K562 (cell line): ENCODE data around the gene TMEM41B. TPM values are rescaled to one million over a fixed set of nuclear protein-coding genes. Genes with fewer than 3 reads are reported as not detected.
A peak's percentile ranks its signal among the peaks of the same experiment; 100 is the strongest.

Source experiments
- ATF3 ChIP-seq, 2 experiments: fragments of 450-650 bp in 1 of 2; sonication (generic) in 1 of 2; formaldehyde crosslinking in 1 of 2; IDR thresholded peaks in 1 of 2; conservative IDR thresholded peaks in 1 of 2; 2 replicates each; pipeline versions ENCODE4 v1.6.1 to v1.8.1; 2016 to 2023; ENCODE audit warnings: mild to moderate bottlenecking in 2 of 2, moderate library complexity in 2 of 2, inconsistent platforms in 1 of 2, missing genetic modification reagents in 1 of 2
- ATF7 ChIP-seq: fragments of 450-650 bp; IDR thresholded peaks from 2 replicates; pipeline ENCODE4 v1.7.1; 2014; ENCODE audit warnings: mild to moderate bottlenecking, moderate library complexity
- BRD4 ChIP-seq: fragments of 200-600 bp; sonication (generic); IDR thresholded peaks from 2 replicates; pipeline ENCODE4 v1.6.1; 2017; ENCODE audit warnings: inconsistent platforms
- CHCHD3 ChIP-seq: fragments of 250-450 bp; sonication (Bioruptor Pico); IDR thresholded peaks from 2 replicates; pipeline ENCODE4 v2.1.2; 2022; ENCODE audit warnings: mild to moderate bottlenecking
- ELF1 ChIP-seq: fragments of 200-800 bp; sonication (Bioruptor generic); IDR thresholded peaks from 2 replicates; pipeline ENCODE4 v1.6.1; 2016; ENCODE audit warnings: missing genetic modification characterization, missing compliant biosample characterization
- ESRRA ChIP-seq: fragments of 450-650 bp; IDR thresholded peaks from 2 replicates; pipeline ENCODE4 v1.6.1; 2014; ENCODE audit warnings: low read depth, mild to moderate bottlenecking, moderate library complexity, borderline replicate concordance
- ESRRB ChIP-seq: fragments of 250-450 bp; sonication (Bioruptor Pico); IDR thresholded peaks from 2 replicates; pipeline ENCODE4 v1.5.0; 2020; ENCODE audit warnings: mild to moderate bottlenecking, moderate library complexity, borderline replicate concordance
- HDAC8 ChIP-seq: fragments of 450-650 bp; IDR thresholded peaks from 2 replicates; pipeline ENCODE4 v1.6.1; 2016; ENCODE audit warnings: mild to moderate bottlenecking, missing genetic modification characterization, moderate library complexity, missing compliant biosample characterization
- JUND ChIP-seq, 2 experiments: IDR thresholded peaks; 2 replicates in 1 of 2; 3 replicates in 1 of 2; pipeline ENCODE4 v1.6.1; 2011; ENCODE audit warnings: borderline replicate concordance in 2 of 2, low read depth in 2 of 2, low read length in 2 of 2, improper control_type of control experiment in 1 of 2, missing biosample characterization in 1 of 2, missing genetic modification characterization in 1 of 2, missing genetic modification reagents in 1 of 2
- MYC ChIP-seq, 2 experiments: fragments of 250-450 bp in 1 of 2; sonication (Bioruptor Pico) in 1 of 2; IDR thresholded peaks; 2 replicates each; pipeline versions ENCODE4 v1.5.1 to v1.6.1; 2012 to 2021; ENCODE audit warnings: low read depth in 2 of 2, borderline replicate concordance in 1 of 2, improper control_type of control experiment in 1 of 2, low read length in 1 of 2, mild to moderate bottlenecking in 1 of 2, moderate library complexity in 1 of 2
- NCOR1 ChIP-seq: fragments of 450-650 bp; IDR thresholded peaks from 2 replicates; pipeline ENCODE4 v1.6.1; 2016; ENCODE audit warnings: mild to moderate bottlenecking, moderate library complexity
- PKNOX1 ChIP-seq: fragments of 450-650 bp; IDR thresholded peaks from 2 replicates; pipeline ENCODE4 v1.6.1; 2016
- TEAD1 ChIP-seq, 2 experiments: fragments of 450-650 bp in 1 of 2; sonication (generic) in 1 of 2; formaldehyde crosslinking; IDR thresholded peaks; 2 replicates each; pipeline versions ENCODE4 v1.4.0 to v1.8.0; 2020 to 2022; ENCODE audit warnings: mild to moderate bottlenecking in 2 of 2, missing genetic modification reagents in 1 of 2
- TSHZ1 ChIP-seq: fragments of 250-450 bp; sonication (Bioruptor Pico); IDR thresholded peaks from 2 replicates; pipeline ENCODE4 v1.4.0; 2020; ENCODE audit warnings: mild to moderate bottlenecking, moderate library complexity
- ZNF57 ChIP-seq: fragments of 450-650 bp; formaldehyde crosslinking; IDR thresholded peaks from 2 replicates; pipeline ENCODE4 v1.4.0; 2020; ENCODE audit warnings: mild to moderate bottlenecking, moderate library complexity
- polyA plus RNA-seq, 8 experiments: library from polyadenylated mRNA; depleted of rRNA in 4 of 8; stranded (reverse) in 5 of 8; unstranded in 3 of 8; fragments of >200 nt; fragmentation: Nextera tagmentation in 2 of 8; fragmentation: Illumina TruSeq in 1 of 8; extraction: Ambion mirVana in 2 of 8; extraction: Trizol in 1 of 8; gene quantifications; 2 replicates each; pipeline versions ENCODE4 v1.2.1 to v1.2.3, GENCODE V29; 2011 to 2014; ENCODE audit warnings: inconsistent platforms in 1 of 8, missing spikeins in 1 of 8
- total RNA-seq, 7 experiments: library from RNA; depleted of rRNA in 6 of 7; stranded (reverse); fragments of >200 nt in 6 of 7; fragmentation: Illumina TruSeq in 2 of 7; extraction: Trizol in 2 of 7; gene quantifications; 2 replicates each; pipeline versions ENCODE4 v1.2.1 to v1.2.3, GENCODE V29; 2011 to 2021; ENCODE audit warnings: low replicate concordance in 1 of 7

Gene TMEM41B
- total and polyA plus RNA-seq, 9 of the 15 experiments (the other 6 are each of a cell fraction or from before 2014, with no cell fraction given) = 17.1 to 89.6 (median 48.7) TPM

GRCh38 chr11:9314291-9315077 is at the start of gene TMEM41B (continued):
- TF ChIP-seq ATF3 (IDR thresholded peaks at IDR 0.05) (peak; percentile 60), ATF3 (CRISPR knock-in tag; conservative IDR thresholded peaks at IDR 0.05) (peak; percentile 42; the same call in 1 of the 2 replicates), ESRRB (CRISPR knock-in tag) (no peak), NCOR1 (peak; percentile 50), TSHZ1 (CRISPR knock-in tag) (no peak), JUND (IDR thresholded peaks at IDR 0.05; ENCODE audit: borderline replicate concordance, low read depth, low read length) (peak; percentile 61), JUND (tag; IDR thresholded peaks at IDR 0.05; ENCODE audit: borderline replicate concordance, low read depth, low read length) (peak; percentile 70; the same call in 1 of the 3 replicates), ATF7 (peak; percentile 69), ZNF57 (CRISPR knock-in tag) (0 out of 2 replicates have a peak, but pooled peaks have one; percentile 50), ESRRA (peak; percentile 74; the same call in 1 of the 2 replicates), MYC (IDR thresholded peaks at IDR 0.05; ENCODE audit: low read depth, low read length) (peak; percentile 59), MYC (CRISPR knock-in tag; IDR thresholded peaks at IDR 0.05; ENCODE audit: borderline replicate concordance, low read depth) (0 out of 2 replicates have a peak, but pooled peaks have one; percentile 74), PKNOX1 (peak; percentile 45), HDAC8 (tag) (no peak), ELF1 (tag) (peak; percentile 99), TEAD1 (CRISPR knock-in tag; IDR thresholded peaks at IDR 0.05) (peak in 1 of 2 experiments; percentile 24; a peak in 2 of 4 replicates), CHCHD3 (peak; percentile 39; the same call in 1 of the 2 replicates), BRD4 (peak; percentile 16; the same call in 1 of the 2 replicates)
